Measurements from ENCODE around the gene SPDYE5. TPM values are rescaled to one million over a fixed set of nuclear protein-coding genes. Genes with fewer than 3 reads are reported as not detected.
A peak's percentile ranks its signal among the peaks of the same experiment; 100 is the strongest.
"Not testable (repeated sequence)": the region's sequence is repeated elsewhere in the genome, so short reads cannot be mapped to it uniquely, and the experiment has no call there.

SPDYE5 gene
- total and polyA plus RNA-seq, 10 of the 15 experiments (the other 5 are each of a cell fraction or from before 2014, with no cell fraction given) = 0.07 to 2.7 (median 1.4) TPM; not detected in 6

- H3K4me3 ChIP-seq = peak overlapping the region; percentile 96
- peaks cover 26% of the 10 kb centered on the region for H3K79me2 ChIP-seq (ENCODE audit: control insufficient read depth, insufficient read depth, low read length)
- ATAC-seq = peak; percentile 35; the same call in 2 of the 3 replicates
- intact Hi-C loops (cut with micrococcal nuclease; ENCODE audit: unreplicated experiment) = loop anchor here (10.0 kb wide), 2 partner anchors 62 to 68 kb away; no protein-coding TSS in a partner anchor
- FAIRE-seq; H2AFZ ChIP-seq (ENCODE audit: control insufficient read depth, low read depth, low read length); SMC1A ChIA-PET (ENCODE audit: uncharacterized antibody, unreplicated experiment); CTCF ChIA-PET; H3K36me3 ChIP-seq (ENCODE audit: control insufficient read depth in 2 of 2, insufficient read depth in 2 of 2, low read length in 1 of 2); H3K9me3 ChIP-seq (replicated peaks; ENCODE audit: control insufficient read depth, insufficient read depth, low read length); H4K20me1 ChIP-seq (ENCODE audit: control insufficient read depth, insufficient read depth); in situ Hi-C loops (cut with MboI); H3K27me3 ChIP-seq (replicated peaks in 1 of 2; ENCODE audit: control insufficient read depth in 2 of 2, insufficient read depth in 2 of 2, low read length in 1 of 2); DNase-seq (ENCODE audit: low read depth, low spot score); BruUV-seq (replicated peaks); RAD21 ChIA-PET (ENCODE audit: unreplicated experiment); H3K4me1 ChIP-seq (ENCODE audit: control insufficient read depth, insufficient read depth, low read length): not testable (repeated sequence)
- POLR2A ChIA-PET = interaction anchor here (0.6 kb wide), 1 partner anchor 1337 kb away, joined by 5 read pairs; no protein-coding TSS in a partner anchor
- WGBS (ENCODE audit: insufficient coverage, insufficient replicate concordance, low lambda C conversion rate, missing lambda C conversion rate) = 1% methylated on average over 36 of the region's 37 CpGs
- H3K9ac ChIP-seq (ENCODE audit: control insufficient read depth, insufficient read depth, low read length) = peak overlapping the region; percentile 68
- H3K4me2 ChIP-seq (ENCODE audit: control insufficient read depth, insufficient read depth) = peak overlapping the region; percentile 69
- TF ChIP-seq EGR1 (IDR thresholded peaks at IDR 0.05; ENCODE audit: borderline replicate concordance in 1 of 2, low read depth in 2 of 2, low read length in 2 of 2) = peak in 1 of 2 experiments; percentile 33; a peak in 1 of 3 replicates
- 0 out of 2 replicates have a peak, but pooled peaks have one; percentile 22 for TF ChIP-seq NBN (IDR thresholded peaks at IDR 0.05)
- H3K27ac ChIP-seq (ENCODE audit: control insufficient read depth, insufficient read depth) = peak overlapping the region; percentile 77
Measured at GRCh38 chr7:75527224-75527722, 35.2 kb downstream of the SPDYE5 start.

- ATAC-seq (no peak), FAIRE-seq (no peak), DNase-seq (ENCODE audit: low read depth, low spot score) (no peak)
- H3K4me3 ChIP-seq = no peak overlapping the region
- SMC1A ChIA-PET (ENCODE audit: uncharacterized antibody, unreplicated experiment) = interaction anchor here (0.6 kb wide), 1 partner anchor 47 kb away, joined by 4 read pairs; no protein-coding TSS in a partner anchor
- CTCF ChIA-PET = interaction anchor here (0.7 to 1.2 kb wide), 2 partner anchors 92 to 231 kb away, joined by 4 read pairs; no protein-coding TSS in a partner anchor
- H3K27me3 ChIP-seq (replicated peaks in 1 of 2; ENCODE audit: control insufficient read depth in 2 of 2, insufficient read depth in 2 of 2, low read length in 1 of 2) = no peaks in the 10 kb centered on the region
- no peak overlapping the region for H3K4me2 ChIP-seq (ENCODE audit: control insufficient read depth, insufficient read depth)
- 95% methylated on average over 6 of the region's 6 CpGs for WGBS (ENCODE audit: insufficient coverage, insufficient replicate concordance, low lambda C conversion rate, missing lambda C conversion rate)
- no peaks in the 10 kb centered on the region for H3K9me3 ChIP-seq (replicated peaks; ENCODE audit: control insufficient read depth, insufficient read depth, low read length)
- peaks cover 16% of the 10 kb centered on the region for H3K79me2 ChIP-seq (ENCODE audit: control insufficient read depth, insufficient read depth, low read length)
- in situ Hi-C loops (cut with MboI) (no loop called here), intact Hi-C loops (cut with micrococcal nuclease; ENCODE audit: unreplicated experiment) (loop anchor here (10.0 kb wide), 1 partner anchor 103 kb away; no protein-coding TSS in a partner anchor)
- POLR2A ChIA-PET = interaction anchor here (0.6 kb wide), 1 partner anchor 158 kb away, joined by 4 read pairs; no protein-coding TSS in a partner anchor
- no peaks in the 10 kb centered on the region for H3K36me3 ChIP-seq (ENCODE audit: control insufficient read depth in 2 of 2, insufficient read depth in 2 of 2, low read length in 1 of 2)
- no TSS peak for BruUV-seq (replicated peaks)
- RAD21 ChIA-PET (ENCODE audit: unreplicated experiment) = no interaction called here
- no peaks in the 10 kb centered on the region for H4K20me1 ChIP-seq (ENCODE audit: control insufficient read depth, insufficient read depth)
- no peak overlapping the region for H3K27ac ChIP-seq (ENCODE audit: control insufficient read depth, insufficient read depth)
- TF ChIP-seq BACH1 (IDR thresholded peaks at IDR 0.05; ENCODE audit: borderline replicate concordance) (no peak), IKZF1 (conservative IDR thresholded peaks at IDR 0.05) (no peak), NFIC (IDR thresholded peaks at IDR 0.05; ENCODE audit: low read depth, low read length) (no peak), RAD21 (IDR thresholded peaks at IDR 0.05; ENCODE audit: insufficient read depth, low read depth, low read length) (no peak), SMAD1 (IDR thresholded peaks at IDR 0.05; ENCODE audit: low read depth, partially characterized antibody) (no peak)
- no peak overlapping the region for H3K9ac ChIP-seq (ENCODE audit: control insufficient read depth, insufficient read depth, low read length)
- no peak overlapping the region for H2AFZ ChIP-seq (ENCODE audit: control insufficient read depth, low read depth, low read length)
- H3K4me1 ChIP-seq (ENCODE audit: control insufficient read depth, insufficient read depth, low read length) = peaks cover 11% of the 10 kb centered on the region
Measured at GRCh38 chr7:75531359-75531821, 39.3 kb downstream of the SPDYE5 start.
